ENCODE data around the gene ADARB1. TPM values are rescaled to one million over a fixed set of nuclear protein-coding genes. Genes with fewer than 3 reads are reported as not detected.

Gene ADARB1
- total and polyA plus RNA-seq, 2 experiments from 2014 or later = 4.8 to 14.8 TPM

DNA sequence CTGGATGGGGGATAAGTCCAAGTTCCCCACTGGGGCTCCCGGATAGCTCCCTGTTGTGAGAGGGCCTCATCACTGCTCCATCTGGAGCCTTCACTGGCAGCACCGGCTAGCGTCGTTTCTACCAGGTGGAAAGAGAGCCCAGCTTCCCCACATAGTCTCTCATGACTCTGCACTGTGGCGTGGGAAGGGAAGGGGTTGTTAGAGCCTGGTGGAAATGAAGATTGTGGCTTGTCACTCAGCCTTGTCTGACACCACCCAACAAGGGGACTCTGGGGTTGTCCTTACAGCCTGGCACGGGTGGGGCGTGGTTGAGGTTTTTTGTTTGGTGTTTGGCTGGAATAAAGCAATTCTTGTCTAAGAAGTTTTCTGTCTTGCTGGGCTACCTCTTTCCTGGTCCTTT lies 94.6 kb downstream of the ADARB1 start:
- H3K36me3 Mint-ChIP-seq (ENCODE audit: low read depth) = no peaks in the 10 kb centered on the region
- Histone ChIP-seq H3K4me2 (no peak overlapping the region), H3K79me2 (replicated peaks; ENCODE audit: insufficient read depth) (no peaks in the 10 kb centered on the region), H2AFZ (no peak overlapping the region), H3K9me2 (ENCODE audit: insufficient read depth) (no peaks in the 10 kb centered on the region), H4K20me1 (replicated peaks; ENCODE audit: insufficient read depth) (no peaks in the 10 kb centered on the region), H3K27ac (ENCODE audit: low read depth) (no peak overlapping the region), H3K4me3 (no peak overlapping the region), H3F3A (replicated peaks; ENCODE audit: low read depth) (no peaks in the 10 kb centered on the region), H3K36me3 (ENCODE audit: insufficient read depth) (no peaks in the 10 kb centered on the region), H3K27me3 (ENCODE audit: insufficient read depth) (no peaks in the 10 kb centered on the region), H3K4me1 (ENCODE audit: insufficient read depth) (no peaks in the 10 kb centered on the region)
- H3K4me1 Mint-ChIP-seq = peaks cover 7% of the 10 kb centered on the region; the same call in 2 of the 3 replicates
- ATAC-seq = peak; percentile 62
- no peak for DNase-seq (ENCODE audit: low spot score)
- no peak overlapping the region for H3K4me3 Mint-ChIP-seq
- H3K27me3 Mint-ChIP-seq (ENCODE audit: insufficient read depth, low read depth, poor library complexity) = peaks cover 8% of the 10 kb centered on the region
- no peaks in the 10 kb centered on the region for H3K9me3 Mint-ChIP-seq
- TF ChIP-seq CREB1 (CRISPR knock-in tag; IDR thresholded peaks at IDR 0.05; ENCODE audit: low read depth) = no peak
- H3K27ac Mint-ChIP-seq = 0 out of 2 replicates have a peak overlapping the region, but pooled peaks have one; percentile 49

DNA sequence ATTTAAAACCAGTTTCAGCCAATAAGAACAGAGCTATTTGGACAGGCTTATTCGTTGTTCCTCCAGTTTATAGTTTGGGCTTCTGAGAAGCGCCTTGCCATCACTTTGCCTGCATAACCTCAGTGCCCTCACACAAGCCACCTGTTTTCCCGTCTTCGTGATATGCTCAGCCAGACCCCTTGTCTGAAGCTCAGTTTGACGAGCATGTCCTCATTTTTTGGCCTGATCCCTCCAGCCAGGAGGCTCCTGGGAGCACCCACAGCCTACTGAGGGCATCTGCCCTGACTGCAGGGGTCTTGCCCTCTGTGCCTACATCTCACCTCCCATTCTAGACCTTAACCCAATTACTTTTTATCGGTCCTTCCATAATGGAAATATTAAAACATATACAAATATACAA lies 95.3 kb downstream of the ADARB1 start:
- Mint-ChIP-seq H3K27ac (no peak overlapping the region), H3K9me3 (no peaks in the 10 kb centered on the region), H3K27me3 (ENCODE audit: insufficient read depth, low read depth, poor library complexity) (peaks cover 6% of the 10 kb centered on the region), H3K4me1 (peaks cover 7% of the 10 kb centered on the region; the same call in 2 of the 3 replicates), H3K4me3 (no peak overlapping the region), H3K36me3 (ENCODE audit: low read depth) (no peaks in the 10 kb centered on the region)
- DNase-seq (ENCODE audit: low spot score) = no peak
- H2AFZ ChIP-seq = no peak overlapping the region
- no peak overlapping the region for H3K4me2 ChIP-seq
- no peaks in the 10 kb centered on the region for H3K27me3 ChIP-seq (ENCODE audit: insufficient read depth)
- H3K9me2 ChIP-seq (ENCODE audit: insufficient read depth) = no peaks in the 10 kb centered on the region
- no peaks in the 10 kb centered on the region for H3F3A ChIP-seq (replicated peaks; ENCODE audit: low read depth)
- H4K20me1 ChIP-seq (replicated peaks; ENCODE audit: insufficient read depth) = no peaks in the 10 kb centered on the region
- no peak overlapping the region for H3K27ac ChIP-seq (ENCODE audit: low read depth)
- no peaks in the 10 kb centered on the region for H3K4me1 ChIP-seq (ENCODE audit: insufficient read depth)
- no peaks in the 10 kb centered on the region for H3K36me3 ChIP-seq (ENCODE audit: insufficient read depth)
- H3K4me3 ChIP-seq = no peak overlapping the region
- no peaks in the 10 kb centered on the region for H3K79me2 ChIP-seq (replicated peaks; ENCODE audit: insufficient read depth)
- ATAC-seq = no peak
- TF ChIP-seq, protein P1, sequence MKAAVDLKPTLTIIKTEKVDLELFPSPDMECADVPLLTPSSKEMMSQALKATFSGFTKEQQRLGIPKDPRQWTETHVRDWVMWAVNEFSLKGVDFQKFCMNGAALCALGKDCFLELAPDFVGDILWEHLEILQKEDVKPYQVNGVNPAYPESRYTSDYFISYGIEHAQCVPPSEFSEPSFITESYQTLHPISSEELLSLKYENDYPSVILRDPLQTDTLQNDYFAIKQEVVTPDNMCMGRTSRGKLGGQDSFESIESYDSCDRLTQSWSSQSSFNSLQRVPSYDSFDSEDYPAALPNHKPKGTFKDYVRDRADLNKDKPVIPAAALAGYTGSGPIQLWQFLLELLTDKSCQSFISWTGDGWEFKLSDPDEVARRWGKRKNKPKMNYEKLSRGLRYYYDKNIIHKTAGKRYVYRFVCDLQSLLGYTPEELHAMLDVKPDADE (IDR thresholded peaks at IDR 0.05) = no peak
- TF ChIP-seq, protein P2, sequence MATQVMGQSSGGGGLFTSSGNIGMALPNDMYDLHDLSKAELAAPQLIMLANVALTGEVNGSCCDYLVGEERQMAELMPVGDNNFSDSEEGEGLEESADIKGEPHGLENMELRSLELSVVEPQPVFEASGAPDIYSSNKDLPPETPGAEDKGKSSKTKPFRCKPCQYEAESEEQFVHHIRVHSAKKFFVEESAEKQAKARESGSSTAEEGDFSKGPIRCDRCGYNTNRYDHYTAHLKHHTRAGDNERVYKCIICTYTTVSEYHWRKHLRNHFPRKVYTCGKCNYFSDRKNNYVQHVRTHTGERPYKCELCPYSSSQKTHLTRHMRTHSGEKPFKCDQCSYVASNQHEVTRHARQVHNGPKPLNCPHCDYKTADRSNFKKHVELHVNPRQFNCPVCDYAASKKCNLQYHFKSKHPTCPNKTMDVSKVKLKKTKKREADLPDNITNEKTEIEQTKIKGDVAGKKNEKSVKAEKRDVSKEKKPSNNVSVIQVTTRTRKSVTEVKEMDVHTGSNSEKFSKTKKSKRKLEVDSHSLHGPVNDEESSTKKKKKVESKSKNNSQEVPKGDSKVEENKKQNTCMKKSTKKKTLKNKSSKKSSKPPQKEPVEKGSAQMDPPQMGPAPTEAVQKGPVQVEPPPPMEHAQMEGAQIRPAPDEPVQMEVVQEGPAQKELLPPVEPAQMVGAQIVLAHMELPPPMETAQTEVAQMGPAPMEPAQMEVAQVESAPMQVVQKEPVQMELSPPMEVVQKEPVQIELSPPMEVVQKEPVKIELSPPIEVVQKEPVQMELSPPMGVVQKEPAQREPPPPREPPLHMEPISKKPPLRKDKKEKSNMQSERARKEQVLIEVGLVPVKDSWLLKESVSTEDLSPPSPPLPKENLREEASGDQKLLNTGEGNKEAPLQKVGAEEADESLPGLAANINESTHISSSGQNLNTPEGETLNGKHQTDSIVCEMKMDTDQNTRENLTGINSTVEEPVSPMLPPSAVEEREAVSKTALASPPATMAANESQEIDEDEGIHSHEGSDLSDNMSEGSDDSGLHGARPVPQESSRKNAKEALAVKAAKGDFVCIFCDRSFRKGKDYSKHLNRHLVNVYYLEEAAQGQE (IDR thresholded peaks at IDR 0.05; ENCODE audit: unreplicated experiment) = no peak
- TF ChIP-seq NANOG (IDR thresholded peaks at IDR 0.05; ENCODE audit: borderline replicate concordance) (no peak), ZNF331 (CRISPR knock-in tag; IDR thresholded peaks at IDR 0.05; ENCODE audit: low read depth) (no peak), CREB1 (CRISPR knock-in tag; IDR thresholded peaks at IDR 0.05; ENCODE audit: low read depth) (no peak), STAT1 (IDR thresholded peaks at IDR 0.05; ENCODE audit: unreplicated experiment) (no peak), JUNB (IDR thresholded peaks at IDR 0.05; ENCODE audit: unreplicated experiment) (no peak), POLR2AphosphoS5 (IDR thresholded peaks at IDR 0.05; ENCODE audit: low read depth) (no peak)
- TF ChIP-seq, protein P3, sequence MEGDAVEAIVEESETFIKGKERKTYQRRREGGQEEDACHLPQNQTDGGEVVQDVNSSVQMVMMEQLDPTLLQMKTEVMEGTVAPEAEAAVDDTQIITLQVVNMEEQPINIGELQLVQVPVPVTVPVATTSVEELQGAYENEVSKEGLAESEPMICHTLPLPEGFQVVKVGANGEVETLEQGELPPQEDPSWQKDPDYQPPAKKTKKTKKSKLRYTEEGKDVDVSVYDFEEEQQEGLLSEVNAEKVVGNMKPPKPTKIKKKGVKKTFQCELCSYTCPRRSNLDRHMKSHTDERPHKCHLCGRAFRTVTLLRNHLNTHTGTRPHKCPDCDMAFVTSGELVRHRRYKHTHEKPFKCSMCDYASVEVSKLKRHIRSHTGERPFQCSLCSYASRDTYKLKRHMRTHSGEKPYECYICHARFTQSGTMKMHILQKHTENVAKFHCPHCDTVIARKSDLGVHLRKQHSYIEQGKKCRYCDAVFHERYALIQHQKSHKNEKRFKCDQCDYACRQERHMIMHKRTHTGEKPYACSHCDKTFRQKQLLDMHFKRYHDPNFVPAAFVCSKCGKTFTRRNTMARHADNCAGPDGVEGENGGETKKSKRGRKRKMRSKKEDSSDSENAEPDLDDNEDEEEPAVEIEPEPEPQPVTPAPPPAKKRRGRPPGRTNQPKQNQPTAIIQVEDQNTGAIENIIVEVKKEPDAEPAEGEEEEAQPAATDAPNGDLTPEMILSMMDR (conservative IDR thresholded peaks at IDR 0.05; ENCODE audit: low read depth in 2 of 2) = no peak
- TF ChIP-seq, protein P4, sequence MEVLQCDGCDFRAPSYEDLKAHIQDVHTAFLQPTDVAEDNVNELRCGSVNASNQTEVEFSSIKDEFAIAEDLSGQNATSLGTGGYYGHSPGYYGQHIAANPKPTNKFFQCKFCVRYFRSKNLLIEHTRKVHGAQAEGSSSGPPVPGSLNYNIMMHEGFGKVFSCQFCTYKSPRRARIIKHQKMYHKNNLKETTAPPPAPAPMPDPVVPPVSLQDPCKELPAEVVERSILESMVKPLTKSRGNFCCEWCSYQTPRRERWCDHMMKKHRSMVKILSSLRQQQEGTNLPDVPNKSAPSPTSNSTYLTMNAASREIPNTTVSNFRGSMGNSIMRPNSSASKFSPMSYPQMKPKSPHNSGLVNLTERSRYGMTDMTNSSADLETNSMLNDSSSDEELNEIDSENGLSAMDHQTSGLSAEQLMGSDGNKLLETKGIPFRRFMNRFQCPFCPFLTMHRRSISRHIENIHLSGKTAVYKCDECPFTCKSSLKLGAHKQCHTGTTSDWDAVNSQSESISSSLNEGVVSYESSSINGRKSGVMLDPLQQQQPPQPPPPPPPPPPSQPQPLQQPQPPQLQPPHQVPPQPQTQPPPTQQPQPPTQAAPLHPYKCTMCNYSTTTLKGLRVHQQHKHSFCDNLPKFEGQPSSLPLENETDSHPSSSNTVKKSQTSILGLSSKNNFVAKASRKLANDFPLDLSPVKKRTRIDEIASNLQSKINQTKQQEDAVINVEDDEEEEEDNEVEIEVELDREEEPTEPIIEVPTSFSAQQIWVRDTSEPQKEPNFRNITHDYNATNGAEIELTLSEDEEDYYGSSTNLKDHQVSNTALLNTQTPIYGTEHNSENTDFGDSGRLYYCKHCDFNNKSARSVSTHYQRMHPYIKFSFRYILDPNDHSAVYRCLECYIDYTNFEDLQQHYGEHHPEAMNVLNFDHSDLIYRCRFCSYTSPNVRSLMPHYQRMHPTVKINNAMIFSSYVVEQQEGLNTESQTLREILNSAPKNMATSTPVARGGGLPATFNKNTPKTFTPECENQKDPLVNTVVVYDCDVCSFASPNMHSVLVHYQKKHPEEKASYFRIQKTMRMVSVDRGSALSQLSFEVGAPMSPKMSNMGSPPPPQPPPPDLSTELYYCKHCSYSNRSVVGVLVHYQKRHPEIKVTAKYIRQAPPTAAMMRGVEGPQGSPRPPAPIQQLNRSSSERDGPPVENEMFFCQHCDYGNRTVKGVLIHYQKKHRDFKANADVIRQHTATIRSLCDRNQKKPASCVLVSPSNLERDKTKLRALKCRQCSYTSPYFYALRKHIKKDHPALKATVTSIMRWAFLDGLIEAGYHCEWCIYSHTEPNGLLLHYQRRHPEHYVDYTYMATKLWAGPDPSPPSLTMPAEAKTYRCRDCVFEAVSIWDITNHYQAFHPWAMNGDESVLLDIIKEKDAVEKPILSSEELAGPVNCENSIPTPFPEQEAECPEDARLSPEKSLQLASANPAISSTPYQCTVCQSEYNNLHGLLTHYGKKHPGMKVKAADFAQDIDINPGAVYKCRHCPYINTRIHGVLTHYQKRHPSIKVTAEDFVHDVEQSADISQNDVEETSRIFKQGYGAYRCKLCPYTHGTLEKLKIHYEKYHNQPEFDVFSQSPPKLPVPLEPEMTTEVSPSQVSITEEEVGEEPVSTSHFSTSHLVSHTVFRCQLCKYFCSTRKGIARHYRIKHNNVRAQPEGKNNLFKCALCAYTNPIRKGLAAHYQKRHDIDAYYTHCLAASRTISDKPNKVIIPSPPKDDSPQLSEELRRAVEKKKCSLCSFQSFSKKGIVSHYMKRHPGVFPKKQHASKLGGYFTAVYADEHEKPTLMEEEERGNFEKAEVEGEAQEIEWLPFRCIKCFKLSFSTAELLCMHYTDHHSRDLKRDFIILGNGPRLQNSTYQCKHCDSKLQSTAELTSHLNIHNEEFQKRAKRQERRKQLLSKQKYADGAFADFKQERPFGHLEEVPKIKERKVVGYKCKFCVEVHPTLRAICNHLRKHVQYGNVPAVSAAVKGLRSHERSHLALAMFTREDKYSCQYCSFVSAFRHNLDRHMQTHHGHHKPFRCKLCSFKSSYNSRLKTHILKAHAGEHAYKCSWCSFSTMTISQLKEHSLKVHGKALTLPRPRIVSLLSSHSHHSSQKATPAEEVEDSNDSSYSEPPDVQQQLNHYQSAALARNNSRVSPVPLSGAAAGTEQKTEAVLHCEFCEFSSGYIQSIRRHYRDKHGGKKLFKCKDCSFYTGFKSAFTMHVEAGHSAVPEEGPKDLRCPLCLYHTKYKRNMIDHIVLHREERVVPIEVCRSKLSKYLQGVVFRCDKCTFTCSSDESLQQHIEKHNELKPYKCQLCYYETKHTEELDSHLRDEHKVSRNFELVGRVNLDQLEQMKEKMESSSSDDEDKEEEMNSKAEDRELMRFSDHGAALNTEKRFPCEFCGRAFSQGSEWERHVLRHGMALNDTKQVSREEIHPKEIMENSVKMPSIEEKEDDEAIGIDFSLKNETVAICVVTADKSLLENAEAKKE (CRISPR knock-in tag; IDR thresholded peaks at IDR 0.05) = no peak
